Measurements from ENCODE around the gene ENOX1.

Gene ENOX1

GRCh38 chr13:43528992-43529391, 257.8 kb downstream of the ENOX1 start:
- DNase-seq, result no peak

- no peak for DNase-seq
These were observed 264.0 kb downstream of the ENOX1 start for GRCh38 chr13:43522788-43523187.

GRCh38 chr13:43520351-43520750, 266.4 kb downstream of the ENOX1 start:
- no peak for DNase-seq

GRCh38 chr13:43518833-43519232, 267.9 kb downstream of the ENOX1 start:
- DNase-seq, result no peak

GRCh38 chr13:43516401-43516833, 270.4 kb downstream of the ENOX1 start:
- no peak for DNase-seq

- DNase-seq, result no peak
These were observed 271.2 kb downstream of the ENOX1 start for GRCh38 chr13:43515531-43515930.

GRCh38 chr13:43514311-43514710, 272.5 kb downstream of the ENOX1 start:
- no peak for DNase-seq

GRCh38 chr13:43512221-43512620, 274.6 kb downstream of the ENOX1 start:
- no peak for DNase-seq

GRCh38 chr13:43510956-43511901, 275.5 kb downstream of the ENOX1 start:
- no peak for DNase-seq

- no peak for DNase-seq
These were observed 291.0 kb downstream of the ENOX1 start for GRCh38 chr13:43495732-43496131.

- DNase-seq, result no peak
These were observed 292.6 kb downstream of the ENOX1 start for GRCh38 chr13:43494206-43494605.

- DNase-seq, result no peak
These were observed 293.2 kb downstream of the ENOX1 start for GRCh38 chr13:43493496-43494000.

GRCh38 chr13:43492745-43493144, 294.0 kb downstream of the ENOX1 start:
- no peak for DNase-seq

- DNase-seq, result no peak
These were observed 294.5 kb downstream of the ENOX1 start for GRCh38 chr13:43492311-43492710.

GRCh38 chr13:43489233-43489632, 297.5 kb downstream of the ENOX1 start:
- no peak for DNase-seq

GRCh38 chr13:43487885-43488284, 298.9 kb downstream of the ENOX1 start:
- no peak for DNase-seq

- DNase-seq, result no peak
These were observed 299.3 kb downstream of the ENOX1 start for GRCh38 chr13:43487461-43487860.

- DNase-seq, result no peak
These were observed 302.1 kb downstream of the ENOX1 start for GRCh38 chr13:43484432-43485225.

- DNase-seq, result no peak
These were observed 302.8 kb downstream of the ENOX1 start for GRCh38 chr13:43483930-43484329.

GRCh38 chr13:43482641-43483040, 304.1 kb downstream of the ENOX1 start:
- DNase-seq, result no peak

GRCh38 chr13:43482026-43482425, 304.7 kb downstream of the ENOX1 start:
- DNase-seq, result no peak

GRCh38 chr13:43478902-43479301, 307.9 kb downstream of the ENOX1 start:
- DNase-seq, result no peak

GRCh38 chr13:43478211-43478610, 308.6 kb downstream of the ENOX1 start:
- DNase-seq, result no peak

GRCh38 chr13:43475140-43475539, 311.6 kb downstream of the ENOX1 start:
- DNase-seq, result no peak
